Endothelial cell of umbilical vein (primary cell): ENCODE measurements around the gene SGMS2. TPM values are rescaled to one million over a fixed set of nuclear protein-coding genes. Genes with fewer than 3 reads are reported as not detected.

Experiments
- BruUV-seq: library from RNA; stranded (reverse); fragments of 400-500 nt; replicated peaks from 2 replicates; lab custom pipeline; 2021; lab: Mats Ljungman, UMichigan
- CTCF ChIA-PET: fragments of 300-600, 350-600 bp; sonication (Branson Sonifier 250); formaldehyde crosslinking; loops from one replicate; lab custom pipeline; 2021; ENCODE audit warnings: antibody characterized with exemption, inconsistent platforms; lab: Charles Lee
- POLR2A ChIA-PET: fragments of 300-600, 350-600 bp; sonication (Branson Sonifier 250); formaldehyde crosslinking; loops from one replicate; lab custom pipeline; 2021; ENCODE audit warnings: antibody characterized with exemption, inconsistent platforms; lab: Charles Lee
- DNase-seq: peaks from one replicate; pipeline ENCODE4 v3.0.0-alpha.2; 2011; ENCODE audit warnings: low read depth, low spot score
- FAIRE-seq: peaks from 2 replicates; lab custom pipeline; 2011; peaks lifted over from hg19 to GRCh38; lab: Jason Lieb, UNC
- H2AFZ ChIP-seq: 2 replicates; pipeline ENCODE4 v1.6.0; 2012; ENCODE audit warnings: low read depth, low read length, control low read depth, inconsistent platforms
- H3K27ac ChIP-seq: 2 replicates; pipeline ENCODE4 v1.5.1; 2011; ENCODE audit warnings: low read depth, mild to moderate bottlenecking, control low read depth, low read length, moderate library complexity; ENCODE audit not compliant: insufficient read depth
- H3K27me3 ChIP-seq, 2 experiments: 2 replicates each; pipeline versions ENCODE4 v1.6.0 to v1.6.1; 2011; ENCODE audit warnings: low read length in 2 of 2, mixed read lengths in 1 of 2; ENCODE audit not compliant: control insufficient read depth in 2 of 2, insufficient read depth in 2 of 2
- H3K36me3 ChIP-seq, 2 experiments: 2 replicates in 1 of 2; 3 replicates in 1 of 2; pipeline ENCODE4 v1.5.1; 2011; ENCODE audit warnings: low read length in 2 of 2, mild to moderate bottlenecking in 1 of 2, moderate library complexity in 1 of 2; ENCODE audit not compliant: control insufficient read depth in 2 of 2, insufficient read depth in 2 of 2; ENCODE audit errors: extremely low read depth in 1 of 2
- H3K4me1 ChIP-seq: 3 replicates; pipeline ENCODE4 v1.5.1; 2011; ENCODE audit warnings: mild to moderate bottlenecking, low read length; ENCODE audit not compliant: control insufficient read depth, insufficient read depth; ENCODE audit errors: extremely low read depth
- H3K4me2 ChIP-seq: 2 replicates; pipeline ENCODE4 v1.6.1; 2011; ENCODE audit warnings: low read length, control low read depth, mixed read lengths; ENCODE audit not compliant: insufficient read depth
- H3K4me3 ChIP-seq, 3 experiments: fragments of 200-600 bp in 1 of 3; sonication (generic), shearing (Covaris generic) in 1 of 3; replicated peaks in 1 of 3; 2 replicates each; pipeline ENCODE4 v1.5.1; 2011 to 2016; ENCODE audit warnings: control low read depth in 3 of 3, low read length in 3 of 3, mild to moderate bottlenecking in 2 of 3, inconsistent platforms in 1 of 3, low read depth in 1 of 3, moderate library complexity in 1 of 3; ENCODE audit not compliant: insufficient read depth in 1 of 3
- H3K79me2 ChIP-seq: 2 replicates; pipeline ENCODE4 v1.6.0; 2012; ENCODE audit warnings: low read length, inconsistent platforms; ENCODE audit not compliant: control insufficient read depth, insufficient read depth
- H3K9ac ChIP-seq: replicated peaks from 2 replicates; pipeline ENCODE3; 2011; ENCODE audit warnings: low read length, control low read depth; ENCODE audit not compliant: insufficient read depth; ENCODE audit errors: extremely low read depth
- H3K9me1 ChIP-seq: replicated peaks from 3 replicates; pipeline ENCODE4 v1.6.0; 2011; ENCODE audit warnings: mild to moderate bottlenecking, low read length; ENCODE audit not compliant: control insufficient read depth, insufficient read depth; ENCODE audit errors: extremely low read depth
- H3K9me3 ChIP-seq: replicated peaks from 2 replicates; pipeline ENCODE4 v1.5.1; 2012; ENCODE audit warnings: low read length, inconsistent platforms; ENCODE audit not compliant: control insufficient read depth, insufficient read depth
- H4K20me1 ChIP-seq: replicated peaks from 2 replicates; pipeline ENCODE3; 2011; ENCODE audit warnings: mild to moderate bottlenecking, low read length; ENCODE audit not compliant: control insufficient read depth, insufficient read depth; ENCODE audit errors: extremely low read depth
- CTCF ChIP-seq, 2 donors: IDR thresholded peaks; 1 replicate in 1 of 2; 2 replicates in 1 of 2; pipeline ENCODE4 v1.5.1; 2011; ENCODE audit warnings: low read length in 2 of 2, mild to moderate bottlenecking in 2 of 2, moderate library complexity in 2 of 2, control low read depth in 1 of 2, inconsistent platforms in 1 of 2, low read depth in 1 of 2; ENCODE audit not compliant: insufficient read depth in 1 of 2; ENCODE audit errors: extremely low read depth in 1 of 2
- EZH2 ChIP-seq: IDR thresholded peaks from 2 replicates; pipeline ENCODE4 v1.6.1; 2012; ENCODE audit warnings: borderline replicate concordance, low read depth, mild to moderate bottlenecking, moderate library complexity, low read length, inconsistent platforms; ENCODE audit not compliant: severe bottlenecking
- FOS ChIP-seq: IDR thresholded peaks from 2 replicates; pipeline ENCODE4 v1.6.1; 2011; ENCODE audit warnings: mild to moderate bottlenecking, low read length, moderate library complexity, borderline replicate concordance; ENCODE audit not compliant: insufficient read depth
- GATA2 ChIP-seq: IDR thresholded peaks from 2 replicates; pipeline ENCODE4 v1.7.0; 2011; ENCODE audit warnings: low read depth, mild to moderate bottlenecking, moderate library complexity, mixed read lengths, low read length; ENCODE audit not compliant: insufficient read length, insufficient read depth
- JUN ChIP-seq: IDR thresholded peaks from 2 replicates; pipeline ENCODE4 v1.6.1; 2011; ENCODE audit warnings: borderline replicate concordance, low read depth; ENCODE audit not compliant: insufficient read length, insufficient read depth
- MYC ChIP-seq: IDR thresholded peaks from one replicate; pipeline ENCODE4 v1.6.1; 2011; ENCODE audit warnings: mild to moderate bottlenecking, low read depth, low read length
- POLR2A ChIP-seq: IDR thresholded peaks from 2 replicates; pipeline ENCODE4 v1.6.1; 2012; ENCODE audit warnings: low read depth, mild to moderate bottlenecking, control low read depth, low read length
- POLR2AphosphoS5 ChIP-seq: IDR thresholded peaks from 2 replicates; pipeline ENCODE4 v1.6.1; 2012; ENCODE audit warnings: low read depth, mild to moderate bottlenecking, control low read depth, low read length, moderate library complexity; ENCODE audit not compliant: insufficient read depth
- dilution Hi-C: fragments of 300-500 bp; cut with MboI; formaldehyde crosslinking; loops from one replicate; pipeline ENCODE4 v1.15.0; 2019; ENCODE audit warnings: low sequenced_read_pairs; ENCODE audit not compliant: extremely low pct_ligation_motif_present
- intact Hi-C: fragments of 100-400 bp; cut with micrococcal nuclease; formaldehyde crosslinking; loops from one replicate; pipeline ENCODE4 v1.10.0; 2022
- polyA plus RNA-seq, 4 experiments: library from polyadenylated mRNA; depleted of rRNA in 3 of 4; stranded (reverse) in 3 of 4; unstranded in 1 of 4; fragments of >200 nt; gene quantifications; 2 replicates each; pipeline versions ENCODE4 v1.2.1 to v1.2.3, GENCODE V29; 2011 to 2012; ENCODE audit warnings: missing spikeins in 1 of 4
- total RNA-seq: library from RNA; stranded (reverse); gene quantifications from 2 replicates; pipeline ENCODE4 v1.2.3, GENCODE V29; 2021
- TF ChIP-seq, protein P1 (sequence below): IDR thresholded peaks from 2 replicates; pipeline ENCODE4 v1.6.1; 2011; ENCODE audit not compliant: insufficient read depth, insufficient read length

Gene SGMS2
- total and polyA plus RNA-seq, 2 donors (not counting 3 experiments of a cell fraction or from before 2014, with no cell fraction given) = 33.0 to 33.2 TPM

DNA sequence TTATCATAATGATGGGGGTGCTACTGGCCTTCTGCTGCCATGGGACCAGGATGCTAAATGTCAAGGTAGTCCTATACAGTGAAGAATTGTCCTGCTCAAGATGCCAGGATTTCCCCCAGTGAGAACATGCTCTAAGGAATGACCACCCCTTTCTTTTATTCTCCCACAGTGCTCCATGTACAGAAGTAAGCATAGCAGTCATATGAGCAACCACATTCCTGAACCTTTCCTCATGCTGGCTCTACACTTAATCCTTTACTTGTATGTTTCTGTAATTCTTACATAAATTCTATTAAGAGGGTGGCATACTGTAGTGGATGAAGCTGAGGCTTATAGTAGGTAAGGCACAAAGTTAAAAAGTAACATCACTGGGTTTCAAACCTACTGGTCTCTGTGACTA, 126.8 kb downstream of the SGMS2 start:
- BruUV-seq = no TSS peak
- dilution Hi-C loops = no loop called here
- no peak for DNase-seq
- H3K27ac ChIP-seq = no peak overlapping the region
- ChIA-PET POLR2A (no interaction called here), CTCF (no interaction called here)
- H3K4me2 ChIP-seq = no peak overlapping the region
- TF ChIP-seq FOS (no peak), POLR2AphosphoS5 (no peak), MYC (no peak), EZH2 (no peak), CTCF (IDR thresholded peaks at IDR 0.05; ENCODE audit: extremely low read depth in 1 of 2, insufficient read depth in 1 of 2, low read depth in 1 of 2, low read length in 2 of 2) (no peak), POLR2A (no peak), JUN (no peak), GATA2 (no peak)
- TF ChIP-seq, protein P1, sequence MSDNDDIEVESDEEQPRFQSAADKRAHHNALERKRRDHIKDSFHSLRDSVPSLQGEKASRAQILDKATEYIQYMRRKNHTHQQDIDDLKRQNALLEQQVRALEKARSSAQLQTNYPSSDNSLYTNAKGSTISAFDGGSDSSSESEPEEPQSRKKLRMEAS = no peak
- H3K4me3 ChIP-seq = no peak overlapping the region
- H3K36me3 ChIP-seq = no peaks in the 10 kb centered on the region
- H3K27me3 ChIP-seq = no peaks in the 10 kb centered on the region
- no peak overlapping the region for H2AFZ ChIP-seq
- no peaks in the 10 kb centered on the region for H3K79me2 ChIP-seq
- H3K9ac ChIP-seq = no peak overlapping the region
- no peaks in the 10 kb centered on the region for H3K4me1 ChIP-seq
- no peak for FAIRE-seq
- H4K20me1 ChIP-seq = no peaks in the 10 kb centered on the region
- intact Hi-C loops = no loop called here
- H3K9me1 ChIP-seq = no peaks in the 10 kb centered on the region
- H3K9me3 ChIP-seq = no peaks in the 10 kb centered on the region
